ENCODE results near the gene TPBGL. TPM values are rescaled to one million over a fixed set of nuclear protein-coding genes. Genes with fewer than 3 reads are reported as not detected.

TPBGL gene, protein sequence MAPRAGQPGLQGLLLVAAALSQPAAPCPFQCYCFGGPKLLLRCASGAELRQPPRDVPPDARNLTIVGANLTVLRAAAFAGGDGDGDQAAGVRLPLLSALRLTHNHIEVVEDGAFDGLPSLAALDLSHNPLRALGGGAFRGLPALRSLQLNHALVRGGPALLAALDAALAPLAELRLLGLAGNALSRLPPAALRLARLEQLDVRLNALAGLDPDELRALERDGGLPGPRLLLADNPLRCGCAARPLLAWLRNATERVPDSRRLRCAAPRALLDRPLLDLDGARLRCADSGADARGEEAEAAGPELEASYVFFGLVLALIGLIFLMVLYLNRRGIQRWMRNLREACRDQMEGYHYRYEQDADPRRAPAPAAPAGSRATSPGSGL
- polyA plus RNA-seq (2012; rRNA removed), result 0.03 TPM in 1 of 2 replicates, not detected in the other
- polyA plus RNA-seq (2012; cell fraction: cytosol; rRNA removed), result 0.03 and 0.04 TPM in 2 replicates
- polyA plus RNA-seq (2012; cell fraction: nucleus; rRNA removed), result 0.04 TPM in 1 of 2 replicates, not detected in the other

DNA sequence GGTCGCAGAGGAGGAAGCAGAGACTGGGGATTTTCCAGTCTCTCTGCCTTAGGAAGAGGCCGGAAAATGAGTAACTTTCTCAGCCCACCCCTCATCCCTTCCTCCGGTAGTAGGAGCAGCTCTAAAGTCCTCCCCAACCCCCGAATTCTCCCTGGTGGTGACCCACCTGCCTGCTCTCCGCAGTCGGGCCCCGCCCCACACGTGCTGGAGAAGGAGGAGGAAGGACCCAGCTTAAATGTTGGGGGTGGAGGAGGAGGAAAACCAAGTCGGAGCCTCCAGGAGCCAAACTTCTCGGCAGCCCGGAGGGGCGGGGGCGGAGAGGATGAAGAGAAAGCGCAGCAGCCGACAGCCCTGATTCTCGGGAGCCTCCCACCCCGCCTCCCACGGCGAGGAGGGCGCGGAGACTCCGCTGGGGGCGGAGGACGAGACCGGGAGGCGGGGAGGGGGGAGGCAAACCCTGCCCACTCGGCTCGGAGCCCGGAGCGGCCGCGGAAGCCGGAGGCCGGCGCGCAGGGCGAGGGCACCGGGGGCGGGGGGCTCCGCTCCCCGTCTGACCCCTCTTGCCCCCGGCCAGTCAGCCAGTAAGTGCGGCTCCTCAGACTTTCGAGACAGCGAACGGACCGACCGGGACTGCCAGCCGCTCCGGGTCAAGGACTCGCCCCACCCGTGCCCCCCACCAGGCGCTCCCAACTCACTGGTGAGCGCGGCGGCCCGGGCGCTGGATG, at the start of gene TPBGL:
TPBGL (plus strand) TSS at position 464 of the 725 bp plus-strand sequence. CDS start 276 bp downstream, outside the sequence.
- ChIA-PET POLR2A (interaction anchor here (1.0 to 2.1 kb wide), 7 partner anchors 17 to 216 kb away, joined by 3 to 9 read pairs (median 5); no protein-coding TSS in a partner anchor), CTCF (interaction anchor here (0.7 to 17.5 kb wide), 29 partner anchors 8 to 314 kb away, joined by 3 to 1115 read pairs (median 12); partner anchors contain the start of gene SLCO2B1)
- Histone ChIP-seq H3F3A (replicated peaks; ENCODE audit: insufficient read depth) (no peaks in the 10 kb centered on the region), H3K9me2 (no peaks in the 10 kb centered on the region), H3K4me3 (ENCODE audit: low read depth in 2 of 2, low read length in 1 of 2) (peak within 1 kb of the TSS; percentile 53), H3K27me3 (ENCODE audit: insufficient read depth) (peaks cover 36% of the 10 kb centered on the region), H3K4me2 (peak within 1 kb of the TSS; percentile 70; the same call in 1 of the 2 replicates), H3K4me1 (ENCODE audit: control insufficient read depth in 1 of 2, insufficient read depth in 2 of 2, low read depth in 1 of 2, low read length in 1 of 2) (no peaks in the 10 kb centered on the region; a peak in 1 of 4 replicates), H3K27ac (ENCODE audit: low read depth in 2 of 2, low read length in 1 of 2) (no peak within 1 kb of the TSS; a peak in 1 of 4 replicates), H2AFZ (ENCODE audit: low read depth) (peak within 1 kb of the TSS; percentile 35; the same call in 1 of the 2 replicates), H3K9me3 (no peaks in the 10 kb centered on the region), H3K79me2 (ENCODE audit: insufficient read depth) (no peaks in the 10 kb centered on the region), H3K36me3 (replicated peaks in 1 of 2; ENCODE audit: control insufficient read depth in 1 of 2, insufficient read depth in 2 of 2, low read length in 1 of 2) (no peaks in the 10 kb centered on the region), H3K9ac (no peak within 1 kb of the TSS), H4K20me1 (ENCODE audit: insufficient read depth) (no peaks in the 10 kb centered on the region)
- TF ChIP-seq SIN3A (IDR thresholded peaks at IDR 0.05; ENCODE audit: borderline replicate concordance, low read depth, low read length) (no peak), ELF1 (IDR thresholded peaks at IDR 0.05) (no peak), SMC3 (IDR thresholded peaks at IDR 0.05; ENCODE audit: low read depth, low read length) (no peak), FOXJ3 (CRISPR knock-in tag; IDR thresholded peaks at IDR 0.05) (no peak), MEF2A (IDR thresholded peaks at IDR 0.05; ENCODE audit: borderline replicate concordance, low read depth) (no peak), RXRA (IDR thresholded peaks at IDR 0.05; ENCODE audit: borderline replicate concordance, low read depth) (no peak)
- TF ChIP-seq, protein P1, sequence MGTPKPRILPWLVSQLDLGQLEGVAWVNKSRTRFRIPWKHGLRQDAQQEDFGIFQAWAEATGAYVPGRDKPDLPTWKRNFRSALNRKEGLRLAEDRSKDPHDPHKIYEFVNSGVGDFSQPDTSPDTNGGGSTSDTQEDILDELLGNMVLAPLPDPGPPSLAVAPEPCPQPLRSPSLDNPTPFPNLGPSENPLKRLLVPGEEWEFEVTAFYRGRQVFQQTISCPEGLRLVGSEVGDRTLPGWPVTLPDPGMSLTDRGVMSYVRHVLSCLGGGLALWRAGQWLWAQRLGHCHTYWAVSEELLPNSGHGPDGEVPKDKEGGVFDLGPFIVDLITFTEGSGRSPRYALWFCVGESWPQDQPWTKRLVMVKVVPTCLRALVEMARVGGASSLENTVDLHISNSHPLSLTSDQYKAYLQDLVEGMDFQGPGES (IDR thresholded peaks at IDR 0.05; ENCODE audit: low read depth, low read length), result no peak
- DNase-seq, result peak; percentile 79
- WGBS (ENCODE audit: low lambda C conversion rate), result 7% methylated on average over 15 of the region's 58 CpGs

DNA sequence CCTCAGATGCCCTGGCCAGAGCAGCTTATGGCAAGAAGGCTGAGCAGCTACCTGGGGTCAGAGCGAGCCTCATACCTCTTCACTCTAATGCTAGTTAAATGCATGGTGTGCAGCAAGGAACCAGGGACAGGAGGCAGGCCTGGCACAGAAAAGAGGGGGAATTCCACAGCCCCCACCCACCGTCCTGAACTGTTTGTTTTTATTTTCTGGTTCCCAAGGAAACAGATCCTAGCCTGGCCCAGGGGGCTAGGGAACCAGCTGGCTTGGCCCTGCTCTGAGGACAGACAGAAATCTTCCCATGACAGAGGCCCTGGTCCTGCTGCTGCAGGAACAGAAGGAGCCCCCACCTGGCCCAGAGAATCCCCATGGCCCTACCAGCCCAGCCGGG, 49.2 kb upstream of the TPBGL start:
- POLR2A ChIA-PET, result no interaction called here
- H3K36me3 ChIP-seq (replicated peaks in 1 of 2; ENCODE audit: control insufficient read depth in 1 of 2, insufficient read depth in 2 of 2, low read length in 1 of 2), result no peaks in the 10 kb centered on the region

More for the DNA sequence above, 49.2 kb upstream of the TPBGL start:
- CTCF ChIA-PET, result interaction anchor here (1.0 to 10.1 kb wide), 7 partner anchors 12 to 261 kb away, joined by 4 to 142 read pairs (median 9); partner anchors contain the start of gene TPBGL
- Histone ChIP-seq H3K27ac (ENCODE audit: low read depth in 2 of 2, low read length in 1 of 2) (no peak overlapping the region), H3K9me3 (no peaks in the 10 kb centered on the region), H3K4me2 (no peak overlapping the region), H3K9ac (no peak overlapping the region), H2AFZ (ENCODE audit: low read depth) (no peak overlapping the region), H3K9me2 (no peaks in the 10 kb centered on the region), H3K4me3 (ENCODE audit: low read depth in 2 of 2, low read length in 1 of 2) (no peak overlapping the region), H3K27me3 (ENCODE audit: insufficient read depth) (no peaks in the 10 kb centered on the region; the same call in 1 of the 2 replicates), H3K79me2 (ENCODE audit: insufficient read depth) (no peaks in the 10 kb centered on the region), H3K4me1 (ENCODE audit: control insufficient read depth in 1 of 2, insufficient read depth in 2 of 2, low read depth in 1 of 2, low read length in 1 of 2) (peaks cover 0 to 24% of the 10 kb centered on the region in 2 experiments; a peak in 1 of 4 replicates), H4K20me1 (ENCODE audit: insufficient read depth) (no peaks in the 10 kb centered on the region), H3F3A (replicated peaks; ENCODE audit: insufficient read depth) (no peaks in the 10 kb centered on the region)
- DNase-seq, result peak; percentile 64
- no peak for TF ChIP-seq POLR2AphosphoS5 (IDR thresholded peaks at IDR 0.05; ENCODE audit: low read depth, low read length)
- WGBS (ENCODE audit: low lambda C conversion rate), result 33% methylated on average over 3 of the region's 3 CpGs
